HepG2 (cell line): ENCODE results near the gene AGRP. TPM values are rescaled to one million over a fixed set of nuclear protein-coding genes. Genes with fewer than 3 reads are reported as not detected.

Experiments used
- IRF2 ChIP-seq: IDR thresholded peaks from 2 replicates; pipeline ENCODE4 v1.6.1; 2018; ENCODE audit warnings: missing genetic modification reagents, missing compliant biosample characterization
- KLF9 ChIP-seq: IDR thresholded peaks from 2 replicates; pipeline ENCODE4 v1.6.1; 2016; ENCODE audit warnings: low read depth
- NFAT5 ChIP-seq: sonication (generic); formaldehyde crosslinking; IDR thresholded peaks from 2 replicates; pipeline ENCODE4 v1.4.0; 2020; ENCODE audit warnings: missing genetic modification reagents
- SUZ12 ChIP-seq: fragments of 150-350 bp; IDR thresholded peaks from 2 replicates; pipeline ENCODE4 v1.6.1; 2014; ENCODE audit warnings: low read depth, low read length
- TRAFD1 ChIP-seq: sonication (generic); formaldehyde crosslinking; IDR thresholded peaks from 2 replicates; pipeline ENCODE4 v1.5.1; 2020; ENCODE audit warnings: missing genetic modification reagents, mild to moderate bottlenecking, borderline replicate concordance
- ZBTB1 ChIP-seq: sonication (generic); formaldehyde crosslinking; IDR thresholded peaks from 2 replicates; pipeline ENCODE4 v1.4.0; 2020; ENCODE audit warnings: missing genetic modification reagents, borderline replicate concordance
- ZBTB4 ChIP-seq: sonication (generic); formaldehyde crosslinking; IDR thresholded peaks from 2 replicates; pipeline ENCODE4 v1.4.0; 2020; ENCODE audit warnings: missing genetic modification reagents, mild to moderate bottlenecking, borderline replicate concordance
- ZFP1 ChIP-seq: IDR thresholded peaks from 2 replicates; pipeline ENCODE4 v1.6.1; 2016
- ZNF280D ChIP-seq: sonication (generic); formaldehyde crosslinking; IDR thresholded peaks from 2 replicates; pipeline ENCODE4 v1.5.1; 2020; ENCODE audit warnings: mild to moderate bottlenecking, missing genetic modification reagents
- ZNF709 ChIP-seq: sonication (generic); formaldehyde crosslinking; IDR thresholded peaks from 2 replicates; pipeline ENCODE4 v1.5.0; 2020; ENCODE audit warnings: mild to moderate bottlenecking, missing genetic modification reagents
- ZNF747 ChIP-seq: sonication (generic); formaldehyde crosslinking; IDR thresholded peaks from 2 replicates; pipeline ENCODE4 v1.8.1; 2023; ENCODE audit warnings: missing genetic modification reagents, mild to moderate bottlenecking, borderline replicate concordance
- ZNF879 ChIP-seq: sonication (generic); formaldehyde crosslinking; IDR thresholded peaks from 2 replicates; pipeline ENCODE4 v1.8.1; 2023; ENCODE audit warnings: missing genetic modification reagents
- ZSCAN5A ChIP-seq: sonication (generic); formaldehyde crosslinking; IDR thresholded peaks from 2 replicates; pipeline ENCODE4 v1.8.0; 2022; ENCODE audit warnings: mild to moderate bottlenecking, missing genetic modification reagents, borderline replicate concordance
- polyA plus RNA-seq, 8 experiments: library from polyadenylated mRNA; depleted of rRNA in 3 of 8; stranded (reverse) in 7 of 8; unstranded in 1 of 8; fragments of >200 nt; fragmentation: Illumina TruSeq in 4 of 8; extraction: Trizol in 4 of 8; gene quantifications; 2 replicates each; pipeline versions ENCODE4 v1.2.1 to v1.2.3, GENCODE V29; 2011 to 2016; ENCODE audit warnings: low read depth in 4 of 8, missing spikeins in 1 of 8, mixed read lengths in 1 of 8; ENCODE audit not compliant: insufficient read depth in 1 of 8
- total RNA-seq, 5 experiments: library from RNA; depleted of rRNA; stranded (reverse); fragments of >200 nt; fragmentation: Illumina TruSeq; extraction: Trizol; gene quantifications; 2 replicates each; pipeline ENCODE4 v1.2.3, GENCODE V29; 2016; ENCODE audit warnings: low read depth in 1 of 5

AGRP gene
- total and polyA plus RNA-seq, 2 of the 13 experiments (the other 11 are each of a cell fraction or from before 2014, with no cell fraction given): not detected

DNA sequence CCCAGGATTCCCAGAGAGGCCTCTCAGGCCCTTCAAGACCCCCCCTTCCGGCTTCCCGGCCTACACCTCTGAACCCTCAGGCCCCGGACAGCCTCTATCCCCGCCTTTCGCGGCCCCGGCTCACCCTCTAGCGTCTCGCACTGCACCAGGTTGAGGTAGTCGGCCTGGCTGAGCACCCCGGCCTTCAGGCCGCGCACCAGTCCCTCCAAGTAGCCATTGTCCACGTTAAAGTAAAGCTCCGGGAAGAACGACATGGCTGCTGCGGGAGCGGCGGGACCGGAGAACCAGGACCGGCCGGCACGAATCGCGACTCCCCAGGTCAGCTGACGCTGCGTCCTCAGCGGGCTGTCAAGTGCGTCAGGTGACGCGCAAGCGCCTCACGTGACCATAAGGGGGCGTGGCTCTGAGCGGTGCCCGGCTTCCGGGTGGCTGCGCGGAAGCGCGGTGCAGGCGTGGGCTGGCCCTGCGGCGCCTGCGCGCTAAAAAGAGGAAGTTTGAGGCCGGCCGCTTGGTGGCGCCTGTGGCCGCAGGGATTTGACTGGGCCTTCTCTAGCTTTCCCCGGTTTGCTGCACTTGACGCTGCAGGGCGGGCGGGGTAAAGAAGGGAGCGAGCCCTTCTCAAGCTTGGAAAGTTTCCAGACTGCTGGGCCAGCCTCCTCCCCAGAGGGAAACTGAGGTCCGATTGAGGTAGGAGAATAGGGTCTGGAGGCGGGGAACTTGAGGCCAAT lies 2.4 kb downstream of the AGRP start, which contains the start of gene ATP6V0D1 (continued):
- TF ChIP-seq ZSCAN5A (CRISPR knock-in tag) (peak; percentile 95), NFAT5 (CRISPR knock-in tag) (no peak), IRF2 (CRISPR knock-in tag) (peak; percentile 92), ZNF709 (CRISPR knock-in tag) (peak; percentile 91), ZNF879 (CRISPR knock-in tag) (no peak), ZBTB1 (CRISPR knock-in tag) (peak; percentile 21; the same call in 1 of the 2 replicates), ZNF747 (CRISPR knock-in tag) (peak; percentile 96; the same call in 1 of the 2 replicates), ZNF280D (CRISPR knock-in tag) (no peak), ZFP1 (peak; percentile 82), KLF9 (CRISPR knock-in tag) (peak; percentile 99), SUZ12 (no peak), ZBTB4 (CRISPR knock-in tag) (peak; percentile 98), TRAFD1 (CRISPR knock-in tag) (peak; percentile 27; the same call in 1 of the 2 replicates)
